AG09309 (cell line): ENCODE data around the gene PILRA.

Source experiments
- DNase-seq: peaks from one replicate; pipeline ENCODE4 v3.0.0-alpha.2; 2010; ENCODE audit warnings: low read depth
- H3K4me3 ChIP-seq: 2 replicates; pipeline ENCODE4 v1.5.1; 2011; ENCODE audit warnings: mild to moderate bottlenecking, low read depth, low read length, moderate library complexity; ENCODE audit not compliant: control insufficient read depth
- CTCF ChIP-seq: IDR thresholded peaks from 2 replicates; pipeline ENCODE4 v1.5.1; 2011; ENCODE audit warnings: mild to moderate bottlenecking, low read depth, low read length, inconsistent platforms; ENCODE audit not compliant: insufficient read depth, control insufficient read depth; ENCODE audit errors: missing control alignments

Gene PILRA

GRCh38 chr7:100401811-100402210 lies 28.5 kb downstream of the PILRA start:
- no peak for DNase-seq
- no peak overlapping the region for H3K4me3 ChIP-seq
- TF ChIP-seq CTCF = no peak

- no peak for TF ChIP-seq CTCF
- no peak overlapping the region for H3K4me3 ChIP-seq
- DNase-seq = no peak
Measured at GRCh38 chr7:100402241-100402640, 29.0 kb downstream of the PILRA start.

- no peak for TF ChIP-seq CTCF
- H3K4me3 ChIP-seq = no peak overlapping the region
- DNase-seq = peak; percentile 32
Measured at GRCh38 chr7:100406767-100407166, 33.5 kb downstream of the PILRA start.

GRCh38 chr7:100407285-100408180 lies 34.2 kb downstream of the PILRA start:
- DNase-seq = peak; percentile 52
- no peak overlapping the region for H3K4me3 ChIP-seq
- TF ChIP-seq CTCF = peak; percentile 73

- no peak overlapping the region for H3K4me3 ChIP-seq
- no peak for DNase-seq
- no peak for TF ChIP-seq CTCF
Measured at GRCh38 chr7:100411101-100411500, 37.8 kb downstream of the PILRA start.

- no peak overlapping the region for H3K4me3 ChIP-seq
- no peak for TF ChIP-seq CTCF
- DNase-seq = no peak
Measured at GRCh38 chr7:100413346-100413745, 40.1 kb downstream of the PILRA start.
